Mesendoderm (in vitro differentiated cells): ENCODE results near the gene RPA3.

ENCODE experiments used
- DNase-seq: peaks from one replicate; pipeline ENCODE4 v3.0.0; 2013
- H2AK5ac ChIP-seq: 2 replicates; pipeline ENCODE4 v1.6.1; 2013; ENCODE audit warnings: low read length, inconsistent platforms
- H2BK120ac ChIP-seq: 2 replicates; pipeline ENCODE4 v1.6.1; 2013; ENCODE audit warnings: low read depth, mild to moderate bottlenecking, low read length, moderate library complexity, mixed read lengths
- H2BK15ac ChIP-seq: replicated peaks from 2 replicates; pipeline ENCODE4 v1.6.1; 2013; ENCODE audit warnings: low read depth, mild to moderate bottlenecking, moderate library complexity
- H2BK5ac ChIP-seq: 2 replicates; pipeline ENCODE4 v1.6.1; 2013; ENCODE audit warnings: low read length, inconsistent platforms
- H3K18ac ChIP-seq: 2 replicates; pipeline ENCODE4 v1.6.1; 2013; ENCODE audit warnings: mild to moderate bottlenecking, low read length, mixed read lengths
- H3K23ac ChIP-seq: one replicate; pipeline ENCODE4 v1.6.1; 2013; ENCODE audit warnings: low read length
- H3K27ac ChIP-seq: 2 replicates; pipeline ENCODE4 v1.5.1; 2013; ENCODE audit warnings: low read depth, mild to moderate bottlenecking, inconsistent platforms, low read length, moderate library complexity
- H3K27me3 ChIP-seq: 2 replicates; pipeline ENCODE4 v1.6.1; 2013; ENCODE audit warnings: low read length, control low read depth, mild to moderate bottlenecking, inconsistent platforms; ENCODE audit not compliant: insufficient read depth, poor library complexity
- H3K36me3 ChIP-seq: 2 replicates; pipeline ENCODE4 v1.6.1; 2013; ENCODE audit warnings: low read length, inconsistent platforms; ENCODE audit not compliant: control insufficient read depth, insufficient read depth
- H3K4ac ChIP-seq: one replicate; pipeline ENCODE4 v1.6.1; 2013; ENCODE audit warnings: low read depth, mild to moderate bottlenecking, low read length, moderate library complexity
- H3K4me1 ChIP-seq: 2 replicates; pipeline ENCODE4 v1.6.1; 2013; ENCODE audit warnings: low read depth, low read length, inconsistent platforms; ENCODE audit not compliant: control insufficient read depth
- H3K4me2 ChIP-seq: 2 replicates; pipeline ENCODE4 v1.6.1; 2013; ENCODE audit warnings: low read length
- H3K4me3 ChIP-seq: 2 replicates; pipeline ENCODE4 v1.5.1; 2013; ENCODE audit warnings: mild to moderate bottlenecking, low read length
- H3K56ac ChIP-seq: one replicate; pipeline ENCODE4 v1.6.1; 2013; ENCODE audit warnings: low read length
- H3K79me1 ChIP-seq: 2 replicates; pipeline ENCODE4 v1.6.1; 2013; ENCODE audit warnings: low read length, inconsistent platforms
- H3K79me2 ChIP-seq: 2 replicates; pipeline ENCODE4 v1.6.1; 2013; ENCODE audit warnings: mild to moderate bottlenecking, low read length; ENCODE audit not compliant: control insufficient read depth, insufficient read depth
- H3K9ac ChIP-seq: 2 replicates; pipeline ENCODE4 v1.6.1; 2013; ENCODE audit warnings: low read length, inconsistent platforms
- H4K5ac ChIP-seq: one replicate; pipeline ENCODE4 v1.6.1; 2013; ENCODE audit warnings: low read length
- H4K8ac ChIP-seq: one replicate; pipeline ENCODE4 v1.6.1; 2013; ENCODE audit warnings: low read depth, mild to moderate bottlenecking, control low read depth, low read length, moderate library complexity
- WGBS: extraction: QIAGEN DNeasy Blood & Tissue Kit; methylation state at CpG from one replicate; pipeline ENCODE4 v1.1.7; 2013; ENCODE audit warnings: low lambda C conversion rate, missing lambda C conversion rate; ENCODE audit not compliant: insufficient coverage; ENCODE audit errors: extremely low coverage; 5-methylcytosine and 5-hydroxymethylcytosine counted together

RPA3 gene

DNA sequence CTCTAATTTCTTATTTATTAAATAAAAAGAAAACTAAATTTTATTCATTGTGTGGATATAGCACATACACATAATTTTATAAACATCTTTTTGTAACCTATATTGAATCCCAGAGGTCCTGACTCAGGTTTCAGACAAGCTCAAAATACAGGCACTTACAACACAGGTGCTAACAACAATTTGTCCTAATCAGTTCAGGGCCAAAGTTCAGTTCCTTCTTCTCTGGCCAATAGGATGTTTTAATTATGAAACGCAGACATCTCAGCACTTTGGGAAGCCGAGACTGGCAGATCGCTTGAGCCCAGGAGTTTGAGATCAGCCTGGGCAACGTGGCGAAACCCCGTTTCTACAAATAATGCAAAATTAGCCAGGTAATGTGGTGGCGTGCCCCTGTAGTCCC, 15.0 kb downstream of the RPA3 start:
- no peak overlapping the region for H2BK120ac ChIP-seq
- no peak overlapping the region for H3K4me3 ChIP-seq
- no peak overlapping the region for H3K27ac ChIP-seq
- no peak overlapping the region for H3K18ac ChIP-seq
- H3K56ac ChIP-seq: no peak overlapping the region
- no peak overlapping the region for H2BK15ac ChIP-seq
- peaks cover 4% of the 10 kb centered on the region for H3K4me1 ChIP-seq
- no peak overlapping the region for H3K4me2 ChIP-seq
- no peak overlapping the region for H3K4ac ChIP-seq
- DNase-seq: no peak
- no peak overlapping the region for H2AK5ac ChIP-seq
- H4K5ac ChIP-seq: no peak overlapping the region
- no peaks in the 10 kb centered on the region for H3K79me1 ChIP-seq
- no peaks in the 10 kb centered on the region for H3K27me3 ChIP-seq
- H4K8ac ChIP-seq: no peak overlapping the region
- WGBS: no CpG with 5 or more reads among the region's 7 CpGs
- no peaks in the 10 kb centered on the region for H3K79me2 ChIP-seq
- no peaks in the 10 kb centered on the region for H3K36me3 ChIP-seq
- H3K9ac ChIP-seq: no peak overlapping the region
- no peak overlapping the region for H3K23ac ChIP-seq
- no peak overlapping the region for H2BK5ac ChIP-seq

DNA sequence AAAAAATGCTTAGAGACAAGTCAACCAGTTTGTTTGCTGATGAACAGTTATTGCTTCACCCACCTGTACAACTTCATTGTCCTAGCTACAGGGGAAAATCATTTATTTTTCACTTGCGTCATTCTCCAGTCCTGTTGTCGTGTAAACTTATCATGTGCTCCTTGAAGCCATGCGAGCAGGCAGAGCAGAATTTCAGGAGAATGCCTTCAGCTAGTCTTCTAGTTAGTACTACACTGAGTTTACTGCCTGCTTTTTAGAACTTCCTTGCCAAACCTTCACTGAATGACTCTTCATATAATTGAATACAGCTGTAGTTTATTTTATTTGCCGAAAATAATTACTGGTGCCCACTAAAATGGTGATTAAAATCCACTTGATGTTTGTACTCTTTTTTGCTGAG, 15.6 kb downstream of the RPA3 start:
- DNase-seq: no peak
- Histone ChIP-seq H3K79me1 (no peaks in the 10 kb centered on the region), H3K36me3 (no peaks in the 10 kb centered on the region), H2BK5ac (no peak overlapping the region), H2BK120ac (no peak overlapping the region), H3K4ac (no peak overlapping the region), H3K18ac (no peak overlapping the region), H3K27me3 (no peaks in the 10 kb centered on the region), H4K5ac (no peak overlapping the region), H3K4me2 (no peak overlapping the region), H2AK5ac (no peak overlapping the region), H2BK15ac (no peak overlapping the region), H3K4me1 (peaks cover 2% of the 10 kb centered on the region), H4K8ac (no peak overlapping the region), H3K4me3 (no peak overlapping the region), H3K23ac (no peak overlapping the region), H3K56ac (no peak overlapping the region), H3K79me2 (no peaks in the 10 kb centered on the region), H3K27ac (no peak overlapping the region), H3K9ac (no peak overlapping the region)
- WGBS: no CpG with 5 or more reads among the region's 4 CpGs

- Histone ChIP-seq H3K27ac (no peak overlapping the region), H3K79me1 (no peaks in the 10 kb centered on the region)
- WGBS: no CpG with 5 or more reads among the region's 1 CpG
Measured at GRCh38 chr7:7701527-7701926, 16.9 kb downstream of the RPA3 start.

GRCh38 chr7:7699970-7700369, 18.4 kb downstream of the RPA3 start:
- no peak overlapping the region for H3K56ac ChIP-seq
- H3K4me1 ChIP-seq: no peaks in the 10 kb centered on the region
- no peak overlapping the region for H4K5ac ChIP-seq
- H3K27me3 ChIP-seq: no peaks in the 10 kb centered on the region
- no peak overlapping the region for H2BK5ac ChIP-seq
- no peak overlapping the region for H3K18ac ChIP-seq
- no peak overlapping the region for H3K4ac ChIP-seq
- H3K9ac ChIP-seq: no peak overlapping the region
- no peaks in the 10 kb centered on the region for H3K79me1 ChIP-seq
- no peak overlapping the region for H2BK120ac ChIP-seq
- no peak overlapping the region for H3K23ac ChIP-seq
- H2BK15ac ChIP-seq: no peak overlapping the region
- H3K27ac ChIP-seq: no peak overlapping the region
- no peak overlapping the region for H3K4me2 ChIP-seq
- H3K4me3 ChIP-seq: no peak overlapping the region
- no peak overlapping the region for H4K8ac ChIP-seq
- DNase-seq: no peak
- no peaks in the 10 kb centered on the region for H3K36me3 ChIP-seq
- no peaks in the 10 kb centered on the region for H3K79me2 ChIP-seq
- no peak overlapping the region for H2AK5ac ChIP-seq

More at GRCh38 chr7:7701527-7701926, 16.9 kb downstream of the RPA3 start:
- Histone ChIP-seq H3K36me3 (no peaks in the 10 kb centered on the region), H2BK15ac (no peak overlapping the region), H3K9ac (no peak overlapping the region), H3K4me1 (no peaks in the 10 kb centered on the region), H3K4me2 (no peak overlapping the region), H2AK5ac (no peak overlapping the region), H4K5ac (no peak overlapping the region), H3K4ac (no peak overlapping the region), H2BK5ac (no peak overlapping the region), H4K8ac (no peak overlapping the region), H3K56ac (no peak overlapping the region), H3K27me3 (no peaks in the 10 kb centered on the region), H3K18ac (no peak overlapping the region), H2BK120ac (no peak overlapping the region), H3K79me2 (no peaks in the 10 kb centered on the region), H3K23ac (no peak overlapping the region), H3K4me3 (no peak overlapping the region)
- no peak for DNase-seq

DNA sequence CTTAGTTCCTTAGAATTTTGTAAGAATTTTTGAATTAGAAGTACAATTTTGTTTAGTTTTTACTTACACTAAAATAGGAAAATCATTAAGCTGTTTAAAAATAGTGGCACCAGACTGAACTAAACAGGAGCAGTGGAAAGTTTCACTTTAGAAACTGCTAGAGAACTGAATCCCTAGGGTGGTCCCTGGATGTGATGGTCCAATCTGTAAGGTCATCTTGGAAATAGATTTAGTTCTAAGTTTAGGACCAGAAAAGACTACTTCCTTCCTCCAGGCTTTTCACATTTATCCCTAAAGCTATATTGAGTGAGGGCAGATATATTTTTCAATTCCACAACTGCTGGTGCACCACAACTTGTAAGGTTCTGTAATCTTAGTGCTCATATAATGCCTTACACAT, 19.0 kb downstream of the RPA3 start:
- Histone ChIP-seq H3K4ac (no peak overlapping the region), H3K27ac (no peak overlapping the region), H3K18ac (no peak overlapping the region), H3K4me2 (no peak overlapping the region), H2BK15ac (no peak overlapping the region), H4K5ac (no peak overlapping the region), H2BK120ac (no peak overlapping the region), H3K79me1 (no peaks in the 10 kb centered on the region), H3K36me3 (no peaks in the 10 kb centered on the region), H2AK5ac (no peak overlapping the region), H3K4me1 (no peaks in the 10 kb centered on the region), H3K23ac (no peak overlapping the region), H3K4me3 (no peak overlapping the region), H3K56ac (no peak overlapping the region), H3K27me3 (no peaks in the 10 kb centered on the region), H2BK5ac (no peak overlapping the region), H3K79me2 (no peaks in the 10 kb centered on the region), H3K9ac (no peak overlapping the region), H4K8ac (no peak overlapping the region)
- DNase-seq: no peak

- Histone ChIP-seq H3K36me3 (no peaks in the 10 kb centered on the region), H3K4me2 (no peak overlapping the region), H2BK120ac (no peak overlapping the region), H4K8ac (no peak overlapping the region), H3K27ac (no peak overlapping the region), H3K27me3 (no peaks in the 10 kb centered on the region), H3K4me1 (no peaks in the 10 kb centered on the region), H3K23ac (no peak overlapping the region), H3K79me1 (no peaks in the 10 kb centered on the region), H3K9ac (no peak overlapping the region), H4K5ac (no peak overlapping the region), H3K79me2 (no peaks in the 10 kb centered on the region), H3K4me3 (no peak overlapping the region), H2BK5ac (no peak overlapping the region), H3K4ac (no peak overlapping the region), H2BK15ac (no peak overlapping the region), H3K18ac (no peak overlapping the region), H3K56ac (peak overlapping the region; percentile 12), H2AK5ac (no peak overlapping the region)
- no CpG with 5 or more reads among the region's 2 CpGs for WGBS
- no peak for DNase-seq
Measured at GRCh38 chr7:7698930-7699329, 19.5 kb downstream of the RPA3 start.
